NCI-H146 treated with DMSO at 0.1 percent for 48 hours (cell line): ENCODE data around the gene GGN.
"Not testable (repeated sequence)": the region's sequence is repeated elsewhere in the genome, so short reads cannot be mapped to it uniquely, and the experiment has no call there.

Experiments used
- DNase-seq: peaks from one replicate; lab custom pipeline; 2025; ENCODE audit not compliant: unreplicated experiment; lab: John Stamatoyannopoulos, UW

GGN gene

DNA sequence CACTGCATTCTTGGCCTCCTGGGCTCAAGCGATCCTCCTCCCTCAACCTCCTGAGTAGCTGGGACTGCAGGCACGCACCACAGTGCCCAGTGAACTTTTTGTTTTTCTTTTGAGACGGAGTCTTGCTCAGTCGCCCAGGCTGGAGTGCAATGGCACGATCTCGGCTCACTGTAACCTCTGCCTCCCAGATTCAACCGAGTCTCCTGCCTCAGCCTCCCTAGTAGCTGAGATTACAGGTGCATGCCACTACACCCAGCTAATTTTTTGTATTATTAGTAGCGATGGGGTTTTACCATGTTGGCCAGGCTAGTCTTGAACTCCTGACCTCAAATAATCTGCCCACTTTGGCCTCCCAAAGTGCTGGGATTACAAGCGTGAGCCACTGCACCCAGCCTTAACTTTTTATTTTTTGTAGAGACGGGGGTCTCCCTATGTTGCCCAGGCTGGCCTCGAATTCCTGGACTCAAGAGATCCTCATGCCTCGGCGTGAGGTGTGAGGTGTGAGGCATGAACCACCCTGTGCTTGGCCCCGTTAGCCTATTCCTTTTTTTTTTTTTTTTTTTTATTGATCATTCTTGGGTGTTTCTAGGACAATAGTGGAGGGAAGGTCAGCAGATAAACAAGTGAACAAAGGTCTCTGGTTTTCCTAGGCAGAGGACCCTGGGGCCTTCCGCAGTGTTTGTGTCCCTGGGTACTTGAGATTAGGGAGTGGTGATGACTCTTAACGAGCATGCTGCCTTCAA is 24.7 kb downstream of the GGN start:
- not testable (repeated sequence) for DNase-seq

- peak; percentile 85 for DNase-seq
These were observed 25.5 kb downstream of the GGN start for GRCh38 chr19:38362076-38362945.

- peak; percentile 85 for DNase-seq
These were observed 26.2 kb downstream of the GGN start for GRCh38 chr19:38361633-38362075.

- no peak for DNase-seq
These were observed 26.8 kb downstream of the GGN start for GRCh38 chr19:38360839-38361631.

- peak; percentile 59 for DNase-seq
These were observed 27.5 kb downstream of the GGN start for GRCh38 chr19:38360351-38360750.

DNA sequence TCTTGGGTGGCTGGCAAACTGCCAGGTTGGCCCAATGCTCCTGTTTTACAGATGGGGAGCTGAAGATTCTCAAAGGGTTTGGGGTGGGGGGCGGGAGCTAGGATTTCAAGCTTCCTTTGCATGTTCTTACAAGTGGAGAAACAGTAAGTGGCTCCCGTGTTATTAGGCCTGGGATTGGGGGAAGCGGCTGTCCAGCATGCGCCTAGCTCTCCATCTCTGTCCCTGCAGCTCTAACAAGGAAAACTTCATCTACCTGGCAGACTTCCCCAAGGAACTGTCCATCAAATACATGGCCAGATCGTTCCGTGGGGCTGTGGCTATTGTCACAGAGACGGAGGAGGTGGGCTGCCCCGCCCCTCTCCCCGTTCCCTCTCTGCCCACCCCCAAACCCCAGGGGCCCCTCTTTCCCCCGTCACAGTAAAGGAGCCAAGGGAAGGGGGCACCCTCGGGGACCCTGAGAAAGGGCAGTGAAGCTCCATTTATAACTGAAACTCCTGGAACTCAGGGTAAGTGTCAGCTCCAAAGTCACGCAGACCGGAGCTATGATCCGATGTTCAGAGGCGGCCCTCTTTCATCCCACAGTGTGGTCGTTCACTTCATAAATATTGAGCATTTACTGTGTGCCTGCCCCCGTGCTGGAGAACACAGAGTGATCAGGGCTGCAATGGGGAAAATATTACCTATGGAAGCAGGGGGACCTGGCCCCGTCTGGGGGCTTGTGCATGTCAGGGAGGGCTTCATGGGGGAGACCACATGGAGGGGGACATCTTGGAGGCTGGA is 28.4 kb downstream of the GGN start:
- no peak for DNase-seq

DNA sequence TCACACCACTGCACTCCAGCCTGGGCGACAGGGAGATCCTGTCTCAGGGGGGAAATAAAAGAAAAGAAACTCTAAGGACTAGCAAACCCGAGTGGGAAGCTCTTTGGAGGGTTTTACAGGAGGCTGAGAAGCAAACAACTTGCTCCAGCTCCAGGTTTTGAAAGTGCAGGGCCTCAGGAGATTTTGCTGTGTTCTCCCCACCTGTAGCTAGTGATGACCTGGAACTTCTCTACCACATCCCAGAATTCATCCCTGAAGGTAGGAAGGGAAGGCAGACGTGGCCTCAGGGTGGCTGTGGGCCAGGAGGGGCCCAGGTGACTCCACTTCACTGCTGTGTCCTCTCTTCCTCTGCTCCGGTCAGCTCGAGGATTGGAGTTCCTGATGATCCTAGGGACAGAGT is 29.8 kb downstream of the GGN start:
- DNase-seq: no peak

GRCh38 chr19:38355728-38356725 is 31.8 kb downstream of the GGN start:
- no peak for DNase-seq

GRCh38 chr19:38352611-38353010 is 35.2 kb downstream of the GGN start:
- no peak for DNase-seq

DNA sequence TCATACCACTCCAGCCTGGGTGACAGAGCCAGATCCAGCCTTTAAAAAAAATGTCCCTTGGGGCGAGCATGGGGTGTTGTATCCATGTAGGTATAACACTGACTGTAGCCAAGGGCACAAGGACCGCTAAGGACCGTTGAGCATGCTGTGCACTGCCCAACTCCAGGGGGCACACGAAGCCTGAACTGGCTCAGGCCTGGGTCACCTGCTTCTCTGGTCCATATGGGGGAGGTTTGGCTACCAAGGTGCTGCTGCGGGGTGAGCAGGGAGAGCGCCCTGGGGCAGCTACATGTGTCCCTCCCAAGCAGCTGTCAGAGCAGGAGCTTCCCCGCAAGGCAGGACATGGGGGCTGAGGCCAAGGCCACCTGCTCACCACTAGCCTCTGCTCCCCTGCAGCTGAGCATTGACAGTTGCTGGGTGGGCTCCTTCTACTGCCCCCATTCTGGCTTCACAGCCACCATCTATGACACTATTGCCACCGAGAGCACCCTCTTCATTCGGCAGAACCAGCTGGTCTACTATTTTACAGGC is 35.9 kb downstream of the GGN start:
- DNase-seq: no peak

GRCh38 chr19:38350883-38351282 is 37.0 kb downstream of the GGN start:
- DNase-seq: no peak

DNA sequence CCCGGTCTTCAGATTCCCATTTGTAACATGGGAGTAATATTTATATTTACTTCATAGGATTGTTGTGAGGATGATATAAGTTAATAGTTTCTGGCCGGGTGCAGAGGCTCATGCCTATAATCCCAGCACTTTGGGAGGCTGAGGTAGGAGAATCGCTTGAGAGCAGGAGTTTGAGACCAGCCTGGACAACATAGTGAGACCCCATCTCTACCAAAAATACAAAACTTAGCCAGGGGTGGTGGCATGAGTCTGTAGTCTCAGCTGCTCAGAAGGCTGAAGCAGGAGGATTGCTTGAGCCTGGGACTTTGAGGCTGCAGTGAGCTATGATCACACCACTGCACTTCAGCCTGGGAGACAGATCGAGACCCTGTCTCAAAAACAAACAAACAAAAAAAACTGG is 41.0 kb downstream of the GGN start:
- no peak for DNase-seq

GRCh38 chr19:38340927-38341326 is 46.9 kb downstream of the GGN start:
- no peak for DNase-seq

DNA sequence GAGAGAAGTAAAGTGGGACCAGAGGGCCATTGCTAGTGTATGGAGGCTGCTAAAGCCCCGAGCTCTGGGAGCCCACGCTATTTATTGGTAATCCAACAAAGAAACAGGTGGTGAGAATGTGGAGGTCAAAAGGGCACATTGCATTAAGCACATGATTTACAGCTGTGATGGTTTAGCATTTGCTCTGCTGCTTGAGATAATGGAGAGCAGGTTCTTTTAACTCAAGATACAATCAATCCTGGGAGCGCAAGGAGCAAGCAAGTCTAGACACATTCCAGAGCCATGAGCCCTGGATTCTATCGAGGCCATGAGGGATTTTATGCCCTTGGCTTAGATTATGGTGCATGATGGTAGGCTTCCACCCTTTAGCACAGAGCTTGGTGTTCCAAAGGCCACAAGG is 48.8 kb downstream of the GGN start:
- DNase-seq: not testable (repeated sequence)

DNA sequence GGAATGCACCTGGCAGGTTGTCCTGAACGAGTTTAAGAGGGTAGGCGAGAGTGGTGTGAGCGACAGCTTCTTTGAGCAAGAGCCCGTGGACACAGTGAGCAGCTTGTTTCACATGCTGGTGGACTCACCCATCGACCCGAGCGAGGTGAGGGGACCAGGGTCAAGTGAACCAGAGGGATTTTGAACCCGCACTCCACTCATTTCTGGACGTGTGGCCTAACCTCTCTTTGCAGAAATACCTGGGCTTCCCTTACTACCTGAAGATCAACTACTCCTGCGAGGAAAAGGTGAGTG is 50.5 kb downstream of the GGN start:
- DNase-seq: no peak

DNA sequence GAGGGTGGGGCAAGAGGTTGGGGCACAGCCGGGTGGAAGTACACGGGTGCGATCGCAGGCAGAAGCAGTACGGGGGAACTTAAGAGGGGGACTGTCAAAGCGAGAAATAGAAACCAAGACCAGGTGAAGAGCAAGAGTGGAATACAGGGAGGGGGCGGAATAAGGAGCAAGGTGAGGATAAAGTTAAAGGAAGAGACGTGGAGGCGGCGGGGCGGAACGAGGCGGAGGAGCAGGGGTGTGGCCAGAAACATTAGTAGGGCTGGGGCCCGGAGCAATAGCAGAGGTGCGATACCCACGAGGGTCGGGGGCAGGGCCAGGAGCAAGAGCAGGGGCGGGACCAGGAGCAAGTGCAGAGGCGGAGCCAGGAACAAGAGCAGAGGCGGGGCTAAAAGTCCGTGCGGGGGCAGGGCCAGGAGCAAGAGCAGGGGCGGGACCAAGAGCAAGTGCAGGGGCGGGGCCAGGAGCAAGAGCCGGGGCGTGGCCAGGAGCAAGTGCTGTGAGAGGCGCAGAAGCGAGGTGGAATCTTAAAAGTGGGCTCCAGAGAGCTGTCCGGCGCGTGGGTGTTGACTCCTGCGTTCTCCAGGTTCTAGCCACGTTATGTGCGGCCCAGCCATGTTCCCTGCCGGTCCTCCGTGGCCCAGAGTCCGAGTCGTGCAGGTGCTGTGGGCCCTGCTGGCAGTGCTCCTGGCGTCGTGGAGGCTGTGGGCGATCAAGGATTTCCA is 51.0 kb downstream of the GGN start:
- peak; percentile 94 for DNase-seq

GRCh38 chr19:38335949-38336637 is 51.7 kb downstream of the GGN start:
- DNase-seq: peak; percentile 97
